Measurements from ENCODE around the gene ZSCAN18. TPM values are rescaled to one million over a fixed set of nuclear protein-coding genes. Genes with fewer than 3 reads are reported as not detected.

ZSCAN18 gene
- total RNA-seq, 1 experiment from 2014 or later: not detected

GRCh38 chr19:58129284-58129683 lies 31.3 kb upstream of the ZSCAN18 start:
- ChIA-PET CTCF (interaction anchor here (0.8 kb wide), 1 partner anchor 34 kb away, joined by 3 read pairs; no protein-coding TSS in a partner anchor), POLR2A (no interaction called here)
- H3K9me3 Mint-ChIP-seq (ENCODE audit: unreplicated experiment): peaks cover 36% of the 10 kb centered on the region
- no peak for TF ChIP-seq CTCF (IDR thresholded peaks at IDR 0.05; ENCODE audit: unreplicated experiment)
- peaks cover 42% of the 10 kb centered on the region for H3K36me3 Mint-ChIP-seq (ENCODE audit: insufficient read depth, unreplicated experiment)
- no peaks in the 10 kb centered on the region for H3K4me1 Mint-ChIP-seq (ENCODE audit: insufficient read depth, unreplicated experiment)
- H3K27ac Mint-ChIP-seq (ENCODE audit: low read depth, unreplicated experiment): no peak overlapping the region
- no peaks in the 10 kb centered on the region for H3K27me3 Mint-ChIP-seq (ENCODE audit: insufficient read depth, unreplicated experiment)
- no peak for DNase-seq (ENCODE audit: unreplicated experiment)
- no TSS peak for BruUV-seq (replicated peaks)
- intact Hi-C loops (cut with micrococcal nuclease): no loop called here
- H3K4me3 Mint-ChIP-seq (ENCODE audit: unreplicated experiment): no peak overlapping the region

GRCh38 chr19:58128041-58128685 lies 30.1 kb upstream of the ZSCAN18 start:
- Mint-ChIP-seq H3K4me3 (ENCODE audit: unreplicated experiment) (no peak overlapping the region), H3K9me3 (ENCODE audit: unreplicated experiment) (peaks cover 34% of the 10 kb centered on the region), H3K36me3 (ENCODE audit: insufficient read depth, unreplicated experiment) (peaks cover 36% of the 10 kb centered on the region), H3K4me1 (ENCODE audit: insufficient read depth, unreplicated experiment) (no peaks in the 10 kb centered on the region), H3K27me3 (ENCODE audit: insufficient read depth, unreplicated experiment) (no peaks in the 10 kb centered on the region), H3K27ac (ENCODE audit: low read depth, unreplicated experiment) (no peak overlapping the region)
- TF ChIP-seq CTCF (IDR thresholded peaks at IDR 0.05; ENCODE audit: unreplicated experiment): no peak
- no peak for DNase-seq (ENCODE audit: unreplicated experiment)
- no TSS peak for BruUV-seq (replicated peaks)
- CTCF ChIA-PET: interaction anchor here (0.6 kb wide), 1 partner anchor 404 kb away, joined by 4 read pairs; no protein-coding TSS in a partner anchor
- POLR2A ChIA-PET: no interaction called here
- intact Hi-C loops (cut with micrococcal nuclease): no loop called here

- Mint-ChIP-seq H3K9me3 (ENCODE audit: unreplicated experiment) (peaks cover 53% of the 10 kb centered on the region), H3K27ac (ENCODE audit: low read depth, unreplicated experiment) (no peak overlapping the region), H3K4me3 (ENCODE audit: unreplicated experiment) (no peak overlapping the region), H3K4me1 (ENCODE audit: insufficient read depth, unreplicated experiment) (no peaks in the 10 kb centered on the region), H3K36me3 (ENCODE audit: insufficient read depth, unreplicated experiment) (peaks cover 11% of the 10 kb centered on the region), H3K27me3 (ENCODE audit: insufficient read depth, unreplicated experiment) (no peaks in the 10 kb centered on the region)
- no peak for TF ChIP-seq CTCF (IDR thresholded peaks at IDR 0.05; ENCODE audit: unreplicated experiment)
- BruUV-seq (replicated peaks): no TSS peak
- intact Hi-C loops (cut with micrococcal nuclease): no loop called here
- ChIA-PET CTCF (interaction anchor here (0.6 kb wide), 1 partner anchor 18 kb away, joined by 3 read pairs; no protein-coding TSS in a partner anchor), POLR2A (no interaction called here)
- no peak for DNase-seq (ENCODE audit: unreplicated experiment)
Measured at GRCh38 chr19:58123354-58123753, 25.3 kb upstream of the ZSCAN18 start.

- no peak overlapping the region for H3K4me3 Mint-ChIP-seq (ENCODE audit: unreplicated experiment)
- BruUV-seq (replicated peaks): no TSS peak
- peaks cover 62% of the 10 kb centered on the region for H3K9me3 Mint-ChIP-seq (ENCODE audit: unreplicated experiment)
Measured at GRCh38 chr19:58118979-58119733, 21.1 kb upstream of the ZSCAN18 start.

More at GRCh38 chr19:58118979-58119733, 21.1 kb upstream of the ZSCAN18 start:
- no peak for TF ChIP-seq CTCF (IDR thresholded peaks at IDR 0.05; ENCODE audit: unreplicated experiment)
- POLR2A ChIA-PET: no interaction called here
- Mint-ChIP-seq H3K4me1 (ENCODE audit: insufficient read depth, unreplicated experiment) (no peaks in the 10 kb centered on the region), H3K27ac (ENCODE audit: low read depth, unreplicated experiment) (no peak overlapping the region), H3K36me3 (ENCODE audit: insufficient read depth, unreplicated experiment) (no peaks in the 10 kb centered on the region), H3K27me3 (ENCODE audit: insufficient read depth, unreplicated experiment) (no peaks in the 10 kb centered on the region)
- DNase-seq (ENCODE audit: unreplicated experiment): peak; percentile 3
- CTCF ChIA-PET: no interaction called here
- intact Hi-C loops (cut with micrococcal nuclease): no loop called here
